ENCODE data around the gene PHB1. TPM values are rescaled to one million over a fixed set of nuclear protein-coding genes. Genes with fewer than 3 reads are reported as not detected.
"Not testable (repeated sequence)": the region's sequence is repeated elsewhere in the genome, so short reads cannot be mapped to it uniquely, and the experiment has no call there.

PHB1 gene
- total RNA-seq, 1 donor from 2014 or later = 172 TPM

DNA sequence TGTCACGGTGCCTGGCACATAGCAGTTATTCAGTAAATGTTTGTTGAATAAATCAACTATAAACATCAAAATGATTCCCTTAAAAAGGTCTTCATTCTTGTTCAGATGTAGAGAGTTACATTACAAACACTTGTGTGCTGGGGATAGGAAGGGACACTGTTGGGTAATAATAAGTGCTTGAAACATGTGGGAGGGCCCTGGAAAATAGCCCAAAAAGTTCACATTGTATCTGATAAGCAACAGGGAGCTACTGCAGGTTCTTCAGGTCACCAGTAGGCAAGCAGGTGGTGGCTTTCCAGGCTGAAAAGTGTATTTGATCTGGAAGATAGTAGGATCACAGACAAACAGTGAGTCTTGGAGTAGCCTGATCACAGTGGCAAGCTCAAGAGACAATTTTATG is 33.6 kb downstream of the PHB1 start:
- DNase-seq (ENCODE audit: low spot score) = no peak

- no peak for DNase-seq (ENCODE audit: low spot score)
Measured at GRCh38 chr17:49379926-49380325, 34.8 kb downstream of the PHB1 start.

DNA sequence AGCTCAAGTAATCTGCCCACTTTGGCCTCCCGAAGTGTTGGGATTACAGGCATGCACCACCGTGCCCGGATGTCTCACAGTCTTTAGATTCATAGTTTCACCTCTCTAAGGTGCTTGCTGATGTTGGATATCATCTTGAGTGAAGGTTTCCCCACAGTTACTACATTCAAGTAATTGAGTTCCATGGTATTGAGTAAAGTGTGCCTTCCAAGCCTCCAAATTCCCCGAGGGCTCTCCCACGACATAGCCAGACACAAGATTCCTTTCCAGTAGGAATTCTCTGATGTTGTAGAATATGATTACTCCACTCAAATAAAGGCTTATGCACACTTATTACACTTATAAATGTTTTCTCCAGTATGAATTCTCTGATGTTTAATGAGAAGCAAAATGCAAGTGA is 36.4 kb downstream of the PHB1 start:
- DNase-seq (ENCODE audit: low spot score) = no peak

DNA sequence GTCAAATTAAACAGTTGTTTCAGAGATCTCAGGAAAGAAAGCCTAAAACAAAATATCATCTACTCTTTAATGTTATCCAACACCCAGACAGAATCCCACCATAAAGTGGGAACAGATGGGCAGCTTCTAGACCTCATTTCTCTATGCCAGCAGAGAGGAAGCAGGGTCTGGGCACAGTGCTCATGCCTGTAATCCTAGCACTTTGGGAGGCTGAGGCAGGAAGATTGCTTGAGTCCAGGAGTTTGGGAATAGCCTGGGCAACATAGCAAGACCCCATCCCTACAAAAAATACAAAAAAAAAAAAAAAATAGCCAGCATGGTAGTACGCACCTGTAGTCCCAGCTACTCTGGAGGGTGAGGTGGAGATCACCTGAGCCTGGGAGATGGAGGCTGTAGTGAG is 39.1 kb downstream of the PHB1 start:
- DNase-seq (ENCODE audit: low spot score) = no peak

- no peak for DNase-seq (ENCODE audit: low spot score)
Measured at GRCh38 chr17:49373115-49373514, 41.6 kb downstream of the PHB1 start.

- DNase-seq (ENCODE audit: low spot score) = no peak
Measured at GRCh38 chr17:49372425-49372824, 42.3 kb downstream of the PHB1 start.

DNA sequence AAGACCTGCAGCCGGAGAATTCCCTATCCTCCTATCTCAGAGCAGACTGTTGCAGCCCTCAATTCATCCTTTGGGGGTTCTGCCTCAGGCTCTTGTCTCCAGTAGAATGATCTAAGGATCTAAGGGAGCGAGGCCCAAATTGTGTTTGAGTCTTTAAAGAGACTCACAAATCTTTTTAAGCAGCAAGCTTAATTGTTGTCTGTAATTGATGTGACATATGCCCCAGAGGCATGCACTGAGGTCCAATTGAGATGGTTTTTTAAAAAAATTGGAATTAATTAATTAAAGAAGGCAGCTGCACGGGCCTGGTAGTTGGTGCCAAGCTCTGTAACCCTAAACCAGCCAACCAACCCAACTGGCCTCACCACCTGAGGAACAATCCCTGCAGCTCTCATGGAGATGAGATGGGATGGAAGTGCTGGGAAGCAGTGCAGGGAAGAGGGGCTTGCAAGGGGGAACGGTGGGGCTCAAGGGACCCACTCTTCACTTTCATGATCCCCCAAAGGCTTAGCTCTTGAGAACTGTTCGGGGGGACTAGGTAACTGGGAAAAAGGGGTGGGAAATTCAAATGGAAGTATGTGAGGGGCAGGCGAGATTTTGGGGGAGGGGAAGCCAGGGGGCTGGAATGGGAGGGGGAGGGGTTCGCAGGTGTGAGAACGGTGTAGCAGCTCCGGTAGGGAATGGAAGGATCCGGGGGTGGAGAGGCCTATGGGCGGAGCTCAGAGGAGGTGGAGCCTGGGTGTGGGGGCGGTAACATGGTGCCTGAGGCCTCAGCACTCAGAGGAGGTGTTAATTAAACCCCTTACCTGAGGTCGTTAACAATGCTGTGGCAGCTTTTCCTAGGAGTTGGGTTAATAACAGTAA is 43.5 kb downstream of the PHB1 start:
- DNase-seq (ENCODE audit: low spot score) = no peak

DNA sequence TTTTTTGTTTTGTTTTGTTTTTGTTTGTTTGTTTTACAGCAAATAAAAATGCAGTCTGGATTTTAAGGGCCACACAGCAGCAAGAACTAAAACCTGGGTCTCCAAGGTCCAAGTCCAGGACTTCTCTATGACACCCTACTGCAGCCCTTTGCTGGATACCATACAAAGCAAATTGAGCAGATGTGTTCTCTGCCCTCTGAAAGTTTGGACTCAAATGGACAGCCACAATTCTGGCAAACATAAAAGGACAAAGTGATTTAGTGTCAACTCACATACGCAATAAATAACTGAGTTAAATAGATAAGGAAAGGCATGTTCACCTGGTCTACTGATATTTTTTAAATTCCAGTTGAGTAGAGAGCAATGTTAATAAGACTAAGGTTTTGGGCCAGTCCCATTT is 44.9 kb downstream of the PHB1 start:
- DNase-seq (ENCODE audit: low spot score) = no peak

GRCh38 chr17:49369089-49369488 is 45.6 kb downstream of the PHB1 start:
- no peak for DNase-seq (ENCODE audit: low spot score)

DNA sequence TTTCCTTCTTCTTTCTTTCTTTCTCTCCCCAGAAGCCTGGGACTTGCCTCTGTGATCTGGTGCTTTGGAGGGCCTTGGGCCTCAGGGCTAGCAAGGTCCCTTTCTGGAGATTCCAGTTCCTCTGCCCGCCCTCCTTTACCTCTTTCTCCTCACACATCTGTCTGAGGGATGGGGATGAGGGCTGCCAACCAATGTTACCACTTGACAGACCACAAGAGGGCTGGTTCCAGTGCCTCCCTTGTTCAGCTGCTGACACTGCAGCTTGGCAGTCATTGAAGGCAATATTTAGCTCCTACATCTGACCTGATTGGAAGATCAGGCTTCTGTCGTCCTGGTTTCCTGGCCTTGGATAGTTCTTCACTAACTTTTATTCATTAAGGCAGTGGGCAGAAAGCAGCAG is 49.0 kb downstream of the PHB1 start:
- no peak for DNase-seq (ENCODE audit: low spot score)

- not testable (repeated sequence) for DNase-seq (ENCODE audit: low spot score)
Measured at GRCh38 chr17:49365126-49365525, 49.6 kb downstream of the PHB1 start.

DNA sequence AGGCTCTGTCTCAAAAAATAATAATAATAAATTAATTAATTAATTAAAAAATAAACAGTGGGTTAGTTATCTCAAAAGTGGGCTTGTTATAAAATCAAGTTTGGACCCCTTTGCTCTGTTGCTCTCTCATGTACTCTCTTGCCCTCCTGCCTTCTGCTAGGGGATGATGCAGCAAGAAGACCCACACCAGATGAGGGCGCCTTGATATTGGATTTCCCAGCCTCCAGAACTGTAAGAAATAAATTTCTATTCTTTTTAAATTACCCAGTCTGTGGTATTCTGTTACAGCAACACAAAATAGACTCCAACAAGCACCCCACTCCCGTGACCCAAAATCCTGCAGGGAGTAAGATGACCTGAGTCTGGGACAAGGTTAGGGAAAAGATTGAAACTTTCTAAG is 50.6 kb downstream of the PHB1 start:
- no peak for DNase-seq (ENCODE audit: low spot score)

- DNase-seq (ENCODE audit: low spot score) = no peak
Measured at GRCh38 chr17:49363251-49363650, 51.4 kb downstream of the PHB1 start.

DNA sequence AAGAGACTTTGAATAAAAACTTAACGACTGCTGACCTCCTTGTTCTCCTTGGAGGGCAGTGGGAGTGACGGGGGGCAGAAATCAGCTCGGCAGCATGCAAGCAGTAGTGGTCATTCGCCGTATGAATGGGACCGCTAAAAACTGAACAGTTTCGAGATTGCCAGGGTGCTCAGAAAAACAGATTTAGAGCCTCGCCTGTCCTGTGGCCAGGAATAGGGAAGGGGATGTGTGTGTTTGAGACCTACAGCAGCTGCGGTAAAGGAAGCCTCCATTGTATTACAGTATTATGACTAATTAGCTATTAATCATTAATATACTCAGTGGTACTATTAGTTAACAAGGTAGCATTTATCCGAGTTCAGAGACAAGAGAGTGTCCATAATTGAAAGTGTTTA is 52.0 kb downstream of the PHB1 start:
- no peak for DNase-seq (ENCODE audit: low spot score)

DNA sequence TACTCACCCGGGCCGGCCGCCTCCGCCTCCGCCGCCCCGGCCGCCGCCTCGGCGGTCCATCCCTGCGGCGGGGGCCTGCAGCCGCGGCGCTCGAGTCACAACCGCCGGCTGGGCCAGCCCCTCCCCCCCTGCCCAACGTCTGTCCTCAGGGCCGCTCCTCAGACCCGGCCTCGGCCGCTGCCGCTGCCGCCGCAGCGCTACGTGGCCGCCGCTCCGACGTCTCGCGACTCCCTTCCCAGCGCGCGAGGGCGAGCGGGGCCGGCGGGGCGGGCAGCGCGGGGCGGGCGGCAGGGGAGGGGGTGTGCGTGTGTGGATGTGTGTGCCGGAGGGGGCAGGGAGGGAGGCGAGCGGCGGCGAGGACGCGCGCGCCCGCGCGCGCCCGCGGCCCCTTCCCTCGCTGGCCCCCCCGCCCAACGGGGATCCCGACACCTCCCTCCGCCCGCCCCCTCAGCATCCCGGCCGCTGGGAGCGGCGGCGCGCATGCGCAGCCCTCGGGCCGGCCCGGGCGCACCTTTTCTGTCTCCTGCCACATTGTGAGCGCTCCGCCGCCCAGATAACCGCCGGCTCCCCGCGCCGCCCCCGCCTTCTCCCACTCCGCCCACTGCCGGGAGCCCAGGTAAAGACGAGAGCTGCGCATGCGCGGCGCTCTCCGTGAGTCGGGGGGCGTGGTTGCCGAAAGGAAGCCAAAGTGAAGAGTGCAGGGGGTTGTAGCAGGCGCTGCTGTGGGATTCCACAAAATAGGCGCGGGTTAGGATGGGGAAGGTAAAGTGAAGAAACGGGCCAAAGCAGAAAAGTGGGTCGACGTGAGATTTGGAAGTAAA is 52.6 kb downstream of the PHB1 start, which contains the start of gene ZNF652:
ZNF652 (minus strand) TSS at position 349 of the 821 bp plus-strand sequence. CDS start 44,525 bp downstream, outside the sequence.
- peak; percentile 94 for DNase-seq (ENCODE audit: low spot score)

- peak; percentile 54 for DNase-seq (ENCODE audit: low spot score)
Measured at GRCh38 chr17:49361129-49361901, 53.4 kb downstream of the PHB1 start.

GRCh38 chr17:49360796-49361128 is 53.9 kb downstream of the PHB1 start:
- no peak for DNase-seq (ENCODE audit: low spot score)

- no peak for DNase-seq (ENCODE audit: low spot score)
Measured at GRCh38 chr17:49359990-49360795, 54.5 kb downstream of the PHB1 start.

- DNase-seq (ENCODE audit: low spot score) = no peak
Measured at GRCh38 chr17:49358641-49359247, 55.9 kb downstream of the PHB1 start.

DNA sequence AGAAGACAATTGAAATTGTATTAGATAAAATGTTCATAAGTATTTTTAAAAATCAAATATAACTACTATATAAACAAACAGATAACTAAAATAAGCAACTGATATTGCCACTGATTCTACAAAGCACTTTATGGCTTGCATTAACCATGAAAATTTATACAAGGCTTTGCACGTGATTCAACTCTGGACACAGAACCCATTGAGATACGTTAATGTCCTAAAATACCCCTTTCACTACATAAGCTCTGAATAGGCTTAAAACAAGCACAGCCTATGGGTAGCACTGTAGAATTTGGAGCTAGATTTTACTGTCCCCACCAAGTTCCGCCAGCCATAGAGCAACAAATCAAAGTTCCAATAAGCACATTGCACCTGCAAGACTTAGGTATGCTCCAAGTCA is 57.2 kb downstream of the PHB1 start:
- DNase-seq (ENCODE audit: low spot score) = no peak

- DNase-seq (ENCODE audit: low spot score) = no peak
Measured at GRCh38 chr17:49356320-49356719, 58.4 kb downstream of the PHB1 start.

Measured in ureter (tissue), 1 donor.